GM21825 (cell line): Measurements from ENCODE around the gene GRAPL.
"Not testable (repeated sequence)": the region's sequence is repeated elsewhere in the genome, so short reads cannot be mapped to it uniquely, and the experiment has no call there.

ENCODE experiments used
- ATAC-seq: cut with Tn5 transposase; IDR thresholded peaks from one replicate; pipeline ENCODE4 v1.9.1; 2021; ENCODE audit warnings: mild to moderate bottlenecking, moderate library complexity; ENCODE audit not compliant: unreplicated experiment

GRAPL gene

GRCh38 chr17:19187883-19188869, 60.8 kb downstream of the GRAPL start:
- not testable (repeated sequence) for ATAC-seq

GRCh38 chr17:19188870-19189708, 61.7 kb downstream of the GRAPL start:
- ATAC-seq = peak; percentile 69

- not testable (repeated sequence) for ATAC-seq
Measured at GRCh38 chr17:19189781-19190405, 62.5 kb downstream of the GRAPL start.

GRCh38 chr17:19196382-19197204, 69.2 kb downstream of the GRAPL start:
- ATAC-seq = peak; percentile 87

GRCh38 chr17:19202448-19202847, 75.1 kb downstream of the GRAPL start:
- peak; percentile 73 for ATAC-seq

GRCh38 chr17:19203429-19203828, 76.0 kb downstream of the GRAPL start:
- ATAC-seq = not testable (repeated sequence)
